Measurements from ENCODE around the gene DHCR24. TPM values are rescaled to one million over a fixed set of nuclear protein-coding genes. Genes with fewer than 3 reads are reported as not detected.
A peak's percentile ranks its signal among the peaks of the same experiment; 100 is the strongest.

DHCR24 gene
- total and polyA plus RNA-seq, 7 donors: 4.4 to 194 (median 12.6) TPM

DNA sequence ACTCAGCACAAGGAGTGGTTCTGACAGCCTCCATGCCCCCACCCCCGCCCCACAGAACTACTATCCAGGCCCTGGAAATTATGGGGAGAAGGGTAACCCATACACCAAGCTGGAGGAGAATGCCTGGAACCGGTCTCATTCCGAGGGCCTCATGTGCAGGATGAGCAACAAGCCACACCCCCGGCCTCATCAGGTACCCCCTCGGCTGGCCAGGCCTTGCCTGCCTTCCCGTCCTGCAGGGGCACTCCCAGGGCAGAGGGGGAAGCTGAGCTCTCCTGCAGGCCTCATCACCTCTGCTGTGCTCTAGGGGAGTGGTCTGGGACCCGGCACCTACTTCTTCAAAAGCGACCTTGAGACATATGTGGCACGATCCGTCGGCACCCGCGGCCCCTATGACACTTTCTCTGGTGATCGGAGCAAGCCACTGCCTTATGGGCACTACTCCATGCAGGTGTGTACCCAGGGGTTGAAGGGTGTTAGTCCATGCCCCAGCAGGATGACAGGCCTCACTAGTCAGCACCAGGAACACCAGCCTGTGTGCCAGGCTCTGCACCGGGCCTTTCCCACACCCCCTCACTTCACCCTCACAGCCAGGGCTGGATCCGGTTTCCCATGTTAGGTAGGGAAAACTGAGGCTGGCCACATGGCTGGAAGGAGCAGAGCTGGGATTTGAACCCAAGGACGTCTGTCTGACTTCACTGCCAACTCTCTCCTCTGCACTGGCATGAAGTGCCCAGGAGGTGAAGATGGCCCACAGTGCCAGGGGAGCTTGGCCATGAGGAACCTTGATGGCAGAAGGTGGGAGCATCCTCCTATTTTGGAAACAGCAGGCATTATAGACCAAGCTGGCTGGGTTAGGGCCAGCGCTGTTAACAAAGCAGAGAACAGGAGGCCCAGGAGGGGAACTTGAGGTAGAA is 75.0 kb downstream of the DHCR24 start:
- TF ChIP-seq EP300 (IDR thresholded peaks at IDR 0.05): no peak
- no peak for TF ChIP-seq POLR2A (IDR thresholded peaks at IDR 0.05)
- TF ChIP-seq, protein P1, sequence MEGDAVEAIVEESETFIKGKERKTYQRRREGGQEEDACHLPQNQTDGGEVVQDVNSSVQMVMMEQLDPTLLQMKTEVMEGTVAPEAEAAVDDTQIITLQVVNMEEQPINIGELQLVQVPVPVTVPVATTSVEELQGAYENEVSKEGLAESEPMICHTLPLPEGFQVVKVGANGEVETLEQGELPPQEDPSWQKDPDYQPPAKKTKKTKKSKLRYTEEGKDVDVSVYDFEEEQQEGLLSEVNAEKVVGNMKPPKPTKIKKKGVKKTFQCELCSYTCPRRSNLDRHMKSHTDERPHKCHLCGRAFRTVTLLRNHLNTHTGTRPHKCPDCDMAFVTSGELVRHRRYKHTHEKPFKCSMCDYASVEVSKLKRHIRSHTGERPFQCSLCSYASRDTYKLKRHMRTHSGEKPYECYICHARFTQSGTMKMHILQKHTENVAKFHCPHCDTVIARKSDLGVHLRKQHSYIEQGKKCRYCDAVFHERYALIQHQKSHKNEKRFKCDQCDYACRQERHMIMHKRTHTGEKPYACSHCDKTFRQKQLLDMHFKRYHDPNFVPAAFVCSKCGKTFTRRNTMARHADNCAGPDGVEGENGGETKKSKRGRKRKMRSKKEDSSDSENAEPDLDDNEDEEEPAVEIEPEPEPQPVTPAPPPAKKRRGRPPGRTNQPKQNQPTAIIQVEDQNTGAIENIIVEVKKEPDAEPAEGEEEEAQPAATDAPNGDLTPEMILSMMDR (IDR thresholded peaks at IDR 0.05): no peak
- no peak for TF ChIP-seq POLR2AphosphoS5 (IDR thresholded peaks at IDR 0.05)
- no peak for DNase-seq
- Histone ChIP-seq H3K4me1 (peaks cover 0 to 5% (median 4%) of the 10 kb centered on the region in 4 donors), H3K27ac (no peak overlapping the region), H3K36me3 (no peaks in the 10 kb centered on the region), H3K9me3 (no peaks in the 10 kb centered on the region), H3K4me3 (no peak overlapping the region), H3K27me3 (no peaks in the 10 kb centered on the region)
- 90 to 92% methylated on average over 18 of the region's 18 CpGs for WGBS, 2 donors
- intact Hi-C loops (cut with DNase I): loop anchor here (2.0 to 5.0 kb wide), 2 partner anchors 140 to 313 kb away; no protein-coding TSS in a partner anchor

DNA sequence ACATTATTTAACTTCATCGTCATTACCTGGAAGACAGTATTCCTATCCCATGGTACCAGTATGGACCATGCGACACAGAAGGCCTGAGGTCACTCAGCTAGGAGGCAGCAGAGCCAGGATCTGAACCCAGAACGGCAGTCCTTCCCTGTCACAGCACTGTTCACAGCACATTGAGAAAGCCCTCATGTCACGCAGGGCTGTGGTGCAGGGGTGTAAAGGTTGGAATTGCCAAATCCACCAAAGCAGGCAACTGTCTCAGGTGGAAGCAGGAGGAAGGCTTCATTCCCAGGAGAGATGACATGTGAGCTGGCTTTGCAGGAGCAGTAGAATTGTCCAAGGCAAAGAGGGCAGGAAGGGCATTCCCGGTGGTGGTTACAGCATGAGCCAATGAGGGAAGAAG is 75.9 kb downstream of the DHCR24 start:
- peaks cover 0 to 2% (median 0%) of the 10 kb centered on the region in 3 donors for H3K27me3 ChIP-seq
- WGBS, 2 donors: 88 to 92% methylated on average over 5 of the region's 5 CpGs
- intact Hi-C loops (cut with DNase I): loop anchor here (2.0 to 5.0 kb wide), 2 partner anchors 139 to 312 kb away; no protein-coding TSS in a partner anchor
- TF ChIP-seq, protein P1 (IDR thresholded peaks at IDR 0.05): no peak
- TF ChIP-seq POLR2A (IDR thresholded peaks at IDR 0.05) (no peak), EP300 (IDR thresholded peaks at IDR 0.05) (no peak), POLR2AphosphoS5 (IDR thresholded peaks at IDR 0.05) (no peak)
- H3K9me3 ChIP-seq: no peaks in the 10 kb centered on the region
- H3K36me3 ChIP-seq: no peaks in the 10 kb centered on the region
- no peak overlapping the region for H3K4me3 ChIP-seq
- H3K27ac ChIP-seq: no peak overlapping the region
- DNase-seq: no peak
- peaks cover 0 to 5% (median 4%) of the 10 kb centered on the region in 4 donors for H3K4me1 ChIP-seq

DNA sequence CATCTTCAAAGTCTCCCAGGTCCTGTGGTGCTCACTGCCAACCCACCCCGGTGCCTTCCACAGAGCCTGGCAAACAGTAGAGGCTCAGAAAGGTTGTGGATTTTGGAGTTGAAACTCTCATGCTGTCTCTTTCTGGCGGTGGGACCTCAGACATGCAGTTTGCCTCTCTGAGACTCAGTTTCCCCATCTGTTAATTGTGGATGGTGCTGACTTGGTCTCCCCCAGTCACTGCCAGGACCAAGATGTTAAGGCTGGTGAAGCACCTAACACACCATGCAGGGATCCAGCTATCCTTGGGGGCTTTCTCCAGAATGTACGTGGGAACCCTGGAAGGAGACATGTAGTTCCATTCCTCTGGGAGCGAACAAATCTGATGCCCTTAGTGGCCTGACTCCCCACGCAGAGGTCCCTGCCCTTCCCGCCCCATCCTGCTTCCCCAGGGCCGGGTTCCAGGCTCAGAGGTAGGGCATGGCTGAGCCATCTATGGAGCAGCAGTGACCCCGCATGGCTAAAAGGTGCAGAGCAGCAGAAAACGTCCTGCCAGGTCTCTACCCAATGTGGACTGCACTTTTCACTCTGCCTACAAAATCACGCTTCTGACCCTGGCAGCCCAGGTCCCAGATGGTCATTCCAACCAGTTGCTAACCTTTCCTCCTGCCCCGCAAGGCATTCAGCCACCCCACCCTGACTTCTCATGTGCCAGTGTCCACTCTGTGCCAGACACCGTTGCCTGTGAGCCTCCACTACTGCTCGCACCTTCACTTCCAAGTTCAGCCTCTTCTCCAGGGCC is 76.6 kb downstream of the DHCR24 start:
- no peak overlapping the region for H3K27ac ChIP-seq
- H3K4me1 ChIP-seq: peaks cover 0 to 5% (median 4%) of the 10 kb centered on the region in 4 donors
- no peaks in the 10 kb centered on the region for H3K9me3 ChIP-seq
- TF ChIP-seq POLR2A (IDR thresholded peaks at IDR 0.05) (no peak), POLR2AphosphoS5 (IDR thresholded peaks at IDR 0.05) (no peak), EP300 (IDR thresholded peaks at IDR 0.05) (no peak)
- TF ChIP-seq, protein P1 (IDR thresholded peaks at IDR 0.05): peak; percentile 62 to 84 (median 78)
- peaks cover 0 to 4% (median 0%) of the 10 kb centered on the region in 3 donors for H3K27me3 ChIP-seq
- intact Hi-C loops (cut with DNase I): loop anchor here (2.0 to 5.0 kb wide), 2 partner anchors 138 to 312 kb away; no protein-coding TSS in a partner anchor
- 34 to 42% methylated on average over 13 of the region's 13 CpGs for WGBS, 2 donors
- DNase-seq: no peak
- no peaks in the 10 kb centered on the region for H3K36me3 ChIP-seq
- no peak overlapping the region for H3K4me3 ChIP-seq

DNA sequence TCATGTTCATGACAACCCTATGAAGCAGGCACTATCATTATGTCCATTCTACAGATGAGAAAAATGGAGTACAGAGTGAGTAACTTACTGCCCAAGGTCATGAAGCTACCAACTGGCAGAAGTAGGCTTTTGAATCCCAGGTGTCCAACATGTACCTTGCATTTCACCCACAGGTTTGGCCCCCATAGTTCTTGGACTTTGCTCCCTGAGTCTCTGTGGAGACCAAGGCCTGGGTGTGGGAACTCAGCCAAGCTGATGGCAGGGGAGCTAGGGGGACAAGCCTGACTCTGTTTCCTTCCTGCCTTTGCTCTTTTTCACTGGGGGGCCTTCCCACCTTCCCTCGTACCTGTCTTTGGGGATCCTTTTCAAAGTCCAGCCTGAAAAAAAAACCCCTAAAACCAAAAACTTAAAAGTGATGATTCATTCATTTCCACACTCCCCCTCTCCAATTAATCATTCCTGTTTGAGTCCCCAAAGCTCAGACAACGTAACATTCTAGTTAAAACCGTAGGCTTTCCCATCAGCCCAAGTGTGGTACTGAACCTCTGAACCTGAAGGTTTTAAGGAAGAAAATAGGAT is 77.4 kb downstream of the DHCR24 start:
- H3K4me1 ChIP-seq: peaks cover 0 to 5% (median 4%) of the 10 kb centered on the region in 4 donors
- TF ChIP-seq POLR2AphosphoS5 (IDR thresholded peaks at IDR 0.05) (no peak), POLR2A (IDR thresholded peaks at IDR 0.05) (no peak), EP300 (IDR thresholded peaks at IDR 0.05) (no peak)
- TF ChIP-seq, protein P1 (IDR thresholded peaks at IDR 0.05): no peak
- no peak overlapping the region for H3K4me3 ChIP-seq
- H3K27ac ChIP-seq: no peak overlapping the region
- H3K27me3 ChIP-seq: peaks cover 0 to 4% (median 0%) of the 10 kb centered on the region in 3 donors
- WGBS, 2 donors: 41 to 47% methylated on average over 3 of the region's 3 CpGs
- intact Hi-C loops (cut with DNase I): loop anchor here (2.0 to 5.0 kb wide), 3 partner anchors 137 to 737 kb away; no protein-coding TSS in a partner anchor
- H3K36me3 ChIP-seq: no peaks in the 10 kb centered on the region
- no peaks in the 10 kb centered on the region for H3K9me3 ChIP-seq
- DNase-seq: no peak
